H1 (cell line): Measurements from ENCODE around the gene ANO6. TPM values are rescaled to one million over a fixed set of nuclear protein-coding genes. Genes with fewer than 3 reads are reported as not detected.

ENCODE experiments used
- CTCF ChIA-PET: fragments of 300-600 bp; sonication (Branson Sonifier 250); formaldehyde crosslinking; loops from one replicate; lab custom pipeline; 2021; ENCODE audit not compliant: partially characterized antibody; lab: Charles Lee
- POLR2A ChIA-PET: fragments of 300-600 bp; sonication (Branson Sonifier 250); formaldehyde crosslinking; loops from one replicate; lab custom pipeline; 2021; ENCODE audit warnings: inconsistent platforms; ENCODE audit not compliant: partially characterized antibody; lab: Charles Lee
- DNase-seq, 2 experiments: peaks; one replicate each; pipeline versions ENCODE4 v3.0.0 to v3.0.0-alpha.2; 2010 to 2022; ENCODE audit warnings: low spot score in 2 of 2, low read depth in 1 of 2, mixed read lengths in 1 of 2
- FAIRE-seq: peaks from 2 replicates; lab custom pipeline; 2011; peaks lifted over from hg19 to GRCh38; lab: Jason Lieb, UNC
- H2AFZ ChIP-seq: 2 replicates; pipeline ENCODE4 v1.8.1; 2012; ENCODE audit warnings: low read length, inconsistent platforms
- H2AK5ac ChIP-seq: 2 replicates; pipeline ENCODE4 v1.6.1; 2013; ENCODE audit warnings: low read depth, low read length
- H2BK120ac ChIP-seq: replicated peaks from 2 replicates; pipeline ENCODE3; 2013; ENCODE audit warnings: low read depth, low read length, inconsistent platforms
- H2BK12ac ChIP-seq: 2 replicates; pipeline ENCODE4 v1.6.1; 2013; ENCODE audit warnings: low read depth, low read length
- H2BK15ac ChIP-seq: 2 replicates; pipeline ENCODE4 v1.6.1; 2013; ENCODE audit warnings: low read length
- H2BK20ac ChIP-seq: 2 replicates; pipeline ENCODE4 v1.6.1; 2013; ENCODE audit warnings: low read length
- H2BK5ac ChIP-seq: 2 replicates; pipeline ENCODE4 v1.6.1; 2013; ENCODE audit warnings: low read depth, low read length
- H3K14ac ChIP-seq: 2 replicates; pipeline ENCODE4 v1.6.1; 2013; ENCODE audit warnings: inconsistent platforms; ENCODE audit not compliant: insufficient read length
- H3K18ac ChIP-seq: 2 replicates; pipeline ENCODE4 v1.6.1; 2013; ENCODE audit warnings: low read length; ENCODE audit errors: extremely low read depth
- H3K23ac ChIP-seq: 2 replicates; pipeline ENCODE4 v1.6.1; 2013; ENCODE audit warnings: inconsistent platforms; ENCODE audit not compliant: insufficient read length
- H3K23me2 ChIP-seq: 2 replicates; pipeline ENCODE4 v1.6.1; 2013; ENCODE audit warnings: low read depth, low read length
- H3K27ac ChIP-seq: 2 replicates; pipeline ENCODE4 v1.6.1; 2011; ENCODE audit warnings: low read depth, low read length, inconsistent platforms
- H3K27me3 ChIP-seq, 4 experiments: replicated peaks in 1 of 4; 1 replicate in 1 of 4; 2 replicates in 3 of 4; pipeline versions ENCODE4 v1.6.1 to v1.8.1; 2011 to 2013; ENCODE audit warnings: low read length in 3 of 4, mild to moderate bottlenecking in 3 of 4, inconsistent platforms in 2 of 4, mixed read lengths in 2 of 4, moderate library complexity in 1 of 4; ENCODE audit not compliant: control insufficient read depth in 3 of 4, insufficient read depth in 3 of 4; ENCODE audit errors: extremely low read depth in 1 of 4
- H3K36me3 ChIP-seq, 4 experiments: 2 replicates each; pipeline versions ENCODE4 v1.6.1 to v1.8.1; 2011 to 2013; ENCODE audit warnings: mild to moderate bottlenecking in 4 of 4, low read length in 3 of 4, moderate library complexity in 2 of 4, control low read depth in 1 of 4, inconsistent platforms in 1 of 4; ENCODE audit not compliant: insufficient read depth in 4 of 4, control insufficient read depth in 2 of 4
- H3K4ac ChIP-seq: replicated peaks from 2 replicates; pipeline ENCODE3; 2013; ENCODE audit warnings: low read length, low read depth, mixed read lengths, inconsistent platforms; ENCODE audit not compliant: insufficient read length
- H3K4me1 ChIP-seq, 4 experiments: replicated peaks in 1 of 4; 1 replicate in 1 of 4; 2 replicates in 3 of 4; pipeline versions ENCODE4 v1.6.1 to v1.8.1; 2011 to 2013; ENCODE audit warnings: low read length in 3 of 4, inconsistent platforms in 2 of 4, mixed read lengths in 1 of 4; ENCODE audit not compliant: insufficient read depth in 4 of 4, control insufficient read depth in 3 of 4
- H3K4me2 ChIP-seq, 2 experiments: 2 replicates each; pipeline versions ENCODE4 v1.6.1 to v1.8.1; 2011 to 2013; ENCODE audit warnings: low read depth in 2 of 2, low read length in 2 of 2, control low read depth in 1 of 2, inconsistent platforms in 1 of 2, mild to moderate bottlenecking in 1 of 2; ENCODE audit not compliant: insufficient read depth in 1 of 2
- H3K4me3 ChIP-seq, 4 experiments: fragments of 200-600, 300-600 bp in 1 of 4; sonication (generic), shearing (Covaris generic), sonication (Bioruptor Twin) in 1 of 4; 2 replicates each; pipeline versions ENCODE4 v1.5.1 to v1.8.1; 2011 to 2016; ENCODE audit warnings: low read length in 4 of 4, low read depth in 3 of 4, control low read depth in 2 of 4, inconsistent platforms in 2 of 4, mild to moderate bottlenecking in 2 of 4, mixed read lengths in 1 of 4, moderate library complexity in 1 of 4; ENCODE audit not compliant: insufficient read depth in 2 of 4; ENCODE audit errors: extremely low read depth in 1 of 4
- H3K56ac ChIP-seq: replicated peaks from 2 replicates; pipeline ENCODE3; 2013; ENCODE audit warnings: low read depth, mild to moderate bottlenecking, mixed read lengths, low read length, inconsistent platforms; ENCODE audit not compliant: insufficient read length
- H3K79me1 ChIP-seq: 2 replicates; pipeline ENCODE4 v1.6.1; 2013; ENCODE audit warnings: low read depth, low read length, control low read depth
- H3K79me2 ChIP-seq, 2 experiments: 2 replicates each; pipeline versions ENCODE4 v1.6.1 to v1.8.1; 2012 to 2013; ENCODE audit warnings: low read length in 2 of 2, mild to moderate bottlenecking in 2 of 2, inconsistent platforms in 1 of 2; ENCODE audit not compliant: insufficient read depth in 2 of 2, control insufficient read depth in 1 of 2
- H3K9ac ChIP-seq, 4 experiments: replicated peaks in 1 of 4; 1 replicate in 1 of 4; 2 replicates in 3 of 4; pipeline versions ENCODE4 v1.6.1 to v1.8.1; 2011 to 2013; ENCODE audit warnings: low read depth in 3 of 4, low read length in 3 of 4, control low read depth in 2 of 4, mild to moderate bottlenecking in 2 of 4, moderate library complexity in 2 of 4, inconsistent platforms in 1 of 4; ENCODE audit errors: extremely low read depth in 1 of 4
- H3K9me3 ChIP-seq, 2 experiments: 2 replicates each; pipeline versions ENCODE4 v1.6.1 to v1.8.1; 2012 to 2013; ENCODE audit warnings: mild to moderate bottlenecking in 2 of 2, moderate library complexity in 2 of 2, control low read depth in 1 of 2, inconsistent platforms in 1 of 2, low read depth in 1 of 2, low read length in 1 of 2, mixed read lengths in 1 of 2; ENCODE audit not compliant: insufficient read depth in 2 of 2
- H4K20me1 ChIP-seq, 2 experiments: replicated peaks in 1 of 2; 2 replicates each; pipeline versions ENCODE3 to v1.8.1; 2011 to 2013; ENCODE audit warnings: inconsistent platforms in 2 of 2, low read length in 2 of 2, mild to moderate bottlenecking in 1 of 2; ENCODE audit not compliant: insufficient read depth in 2 of 2, control insufficient read depth in 1 of 2
- H4K5ac ChIP-seq: 2 replicates; pipeline ENCODE4 v1.6.1; 2013; ENCODE audit warnings: low read length, low read depth, mixed read lengths, inconsistent platforms; ENCODE audit not compliant: insufficient read length
- H4K8ac ChIP-seq: 2 replicates; pipeline ENCODE4 v1.8.0; 2013; ENCODE audit warnings: mild to moderate bottlenecking, moderate library complexity, low read length, inconsistent platforms; ENCODE audit not compliant: insufficient read depth; ENCODE audit errors: extremely low read depth
- H4K91ac ChIP-seq: replicated peaks from 2 replicates; pipeline ENCODE3; 2013; ENCODE audit warnings: low read length, mixed read lengths, inconsistent platforms; ENCODE audit not compliant: insufficient read length
- ASH2L ChIP-seq: fragments of 200-600, 300-600 bp; sonication (generic); IDR thresholded peaks from one replicate; pipeline ENCODE4 v1.7.1; 2017; ENCODE audit warnings: low read length
- BRCA1 ChIP-seq: IDR thresholded peaks from 2 replicates; pipeline ENCODE4 v1.6.1; 2012; ENCODE audit warnings: low read depth, low read length, improper control_type of control experiment
- CEBPB ChIP-seq: IDR thresholded peaks from 2 replicates; pipeline ENCODE4 v1.6.1; 2012; ENCODE audit warnings: low read depth, low read length
- E2F6 ChIP-seq: IDR thresholded peaks from 2 replicates; pipeline ENCODE4 v1.6.1; 2012; ENCODE audit warnings: inconsistent platforms
- HDAC6 ChIP-seq: IDR thresholded peaks from one replicate; pipeline ENCODE4 v1.7.1; 2012; ENCODE audit warnings: low read depth, mild to moderate bottlenecking, inconsistent platforms, low read length, moderate library complexity
- MAFK ChIP-seq: IDR thresholded peaks from 2 replicates; pipeline ENCODE4 v1.6.1; 2012; ENCODE audit warnings: low read depth, mild to moderate bottlenecking, improper control_type of control experiment, low read length
- MAX ChIP-seq: IDR thresholded peaks from 2 replicates; pipeline ENCODE4 v1.6.1; 2012; ENCODE audit warnings: inconsistent platforms
- NANOG ChIP-seq: IDR thresholded peaks from 2 replicates; pipeline ENCODE4 v1.6.1; 2011; ENCODE audit warnings: low read length, low read depth, mild to moderate bottlenecking, inconsistent platforms; ENCODE audit not compliant: insufficient read depth, poor library complexity, severe bottlenecking
- POLR2AphosphoS5 ChIP-seq: IDR thresholded peaks from 2 replicates; pipeline ENCODE4 v1.6.1; 2011; ENCODE audit warnings: low read depth, low read length
- SIN3A ChIP-seq, 2 experiments: IDR thresholded peaks in 1 of 2; conservative IDR thresholded peaks in 1 of 2; 2 replicates each; pipeline ENCODE4 v1.6.1; 2011 to 2012; ENCODE audit warnings: low read length in 2 of 2, improper control_type of control experiment in 1 of 2, low read depth in 1 of 2, mild to moderate bottlenecking in 1 of 2
- SUZ12 ChIP-seq: fragments of 200-600 bp; sonication (generic); IDR thresholded peaks from 2 replicates; pipeline ENCODE4 v1.6.1; 2012; ENCODE audit warnings: mild to moderate bottlenecking, inconsistent platforms, low read length, moderate library complexity, mixed read lengths
- TAF1 ChIP-seq: IDR thresholded peaks from 2 replicates; pipeline ENCODE4 v1.6.1; 2011; ENCODE audit warnings: mild to moderate bottlenecking, low read depth, low read length
- TCF12 ChIP-seq: IDR thresholded peaks from 2 replicates; pipeline ENCODE4 v1.6.1; 2011; ENCODE audit warnings: low read depth, mild to moderate bottlenecking, low read length
- TEAD4 ChIP-seq: IDR thresholded peaks from 2 replicates; pipeline ENCODE4 v1.6.1; 2012; ENCODE audit warnings: low read depth, low read length, inconsistent platforms, mixed read lengths
- WGBS, 2 experiments: shearing (Covaris generic) in 1 of 2; methylation state at CpG; one replicate each; pipeline versions ENCODE4 v1.1.6 to v1.1.7; 2013 to 2015; ENCODE audit warnings: low lambda C conversion rate in 2 of 2, mixed read lengths in 2 of 2, inconsistent platforms in 1 of 2, low coverage in 1 of 2, missing lambda C conversion rate in 1 of 2; ENCODE audit not compliant: insufficient replicate concordance in 2 of 2, insufficient coverage in 1 of 2, insufficient read length in 1 of 2; ENCODE audit errors: extremely low coverage in 1 of 2, missing lambda C conversion rate in 1 of 2; 5-methylcytosine and 5-hydroxymethylcytosine counted together
- polyA plus RNA-seq, 7 experiments: library from polyadenylated mRNA; depleted of rRNA in 3 of 7; stranded (reverse) in 5 of 7; unstranded in 2 of 7; fragments of >200 nt in 5 of 7; fragments of 200-250 nt in 2 of 7; gene quantifications; 1 replicate in 5 of 7; 2 replicates in 1 of 7; 4 replicates in 1 of 7; pipeline versions ENCODE4 v1.2.1 to v1.2.3, GENCODE V29; 2011 to 2013; ENCODE audit warnings: missing spikeins in 2 of 7, mixed read lengths in 2 of 7
- total RNA-seq: library from RNA; stranded (reverse); fragmentation: NEBNext Ultra II Directional; extraction: Animal tissue kit (Norgen Biotek cat#: 25700); gene quantifications from 2 replicates; pipeline ENCODE4 v1.2.1, GENCODE V29; 2021

The ANO6 gene
- total and polyA plus RNA-seq, 2 of the 8 experiments (the other 6 are each of a cell fraction or from before 2014, with no cell fraction given), result 15.1 to 39.7 TPM

GRCh38 chr12:45379261-45379660 is 163.4 kb downstream of the ANO6 start:
- H4K20me1 ChIP-seq, result no peaks in the 10 kb centered on the region
- no peak overlapping the region for H2AK5ac ChIP-seq
- H3K56ac ChIP-seq, result no peak overlapping the region
- H3K79me2 ChIP-seq, result no peaks in the 10 kb centered on the region
- no peaks in the 10 kb centered on the region for H3K23me2 ChIP-seq
- H3K4me2 ChIP-seq, result no peak overlapping the region
- H2BK12ac ChIP-seq, result no peak overlapping the region
- H3K9me3 ChIP-seq, result no peaks in the 10 kb centered on the region
- DNase-seq (no peak), FAIRE-seq (no peak)
- H3K4ac ChIP-seq, result no peak overlapping the region
- no peak overlapping the region for H3K9ac ChIP-seq
- no peak overlapping the region for H4K5ac ChIP-seq
- no peak overlapping the region for H2BK5ac ChIP-seq
- CTCF ChIA-PET, result interaction anchor here (2.6 kb wide), 1 partner anchor 9 kb away, joined by 10 read pairs; no protein-coding TSS in a partner anchor
- H2BK120ac ChIP-seq, result no peak overlapping the region
- no peak overlapping the region for H2AFZ ChIP-seq
- no peak overlapping the region for H3K14ac ChIP-seq
- H3K79me1 ChIP-seq, result no peaks in the 10 kb centered on the region
- no peak overlapping the region for H3K18ac ChIP-seq
- H3K4me1 ChIP-seq, result no peaks in the 10 kb centered on the region
- H2BK20ac ChIP-seq, result no peak overlapping the region
- no peak overlapping the region for H3K4me3 ChIP-seq
- H3K27ac ChIP-seq, result no peak overlapping the region
- no peak overlapping the region for H2BK15ac ChIP-seq
- no peaks in the 10 kb centered on the region for H3K27me3 ChIP-seq
- no peak overlapping the region for H4K8ac ChIP-seq
- 97% methylated on average over 5 of the region's 5 CpGs; no CpG with 5 or more reads in 1 of the 2 experiments for WGBS, 2 experiments
- no peak overlapping the region for H4K91ac ChIP-seq
- POLR2A ChIA-PET, result no interaction called here
- no peak overlapping the region for H3K23ac ChIP-seq
- H3K36me3 ChIP-seq, result peaks cover 2 to 21% (median 6%) of the 10 kb centered on the region in 4 experiments; a peak in 6 of 8 replicates
- TF ChIP-seq SIN3A (conservative IDR thresholded peaks at IDR 0.05 in 1 of 2, IDR thresholded peaks at IDR 0.05 in 1 of 2; ENCODE audit: low read depth in 1 of 2, low read length in 2 of 2) (no peak), HDAC6 (no peak), SUZ12 (no peak), TEAD4 (no peak), TCF12 (no peak), MAX (no peak), CEBPB (no peak), E2F6 (no peak), POLR2AphosphoS5 (no peak), BRCA1 (no peak), ASH2L (no peak), NANOG (no peak), MAFK (no peak), TAF1 (no peak)
